ENCODE data around the gene MBNL1.

Gene MBNL1

DNA sequence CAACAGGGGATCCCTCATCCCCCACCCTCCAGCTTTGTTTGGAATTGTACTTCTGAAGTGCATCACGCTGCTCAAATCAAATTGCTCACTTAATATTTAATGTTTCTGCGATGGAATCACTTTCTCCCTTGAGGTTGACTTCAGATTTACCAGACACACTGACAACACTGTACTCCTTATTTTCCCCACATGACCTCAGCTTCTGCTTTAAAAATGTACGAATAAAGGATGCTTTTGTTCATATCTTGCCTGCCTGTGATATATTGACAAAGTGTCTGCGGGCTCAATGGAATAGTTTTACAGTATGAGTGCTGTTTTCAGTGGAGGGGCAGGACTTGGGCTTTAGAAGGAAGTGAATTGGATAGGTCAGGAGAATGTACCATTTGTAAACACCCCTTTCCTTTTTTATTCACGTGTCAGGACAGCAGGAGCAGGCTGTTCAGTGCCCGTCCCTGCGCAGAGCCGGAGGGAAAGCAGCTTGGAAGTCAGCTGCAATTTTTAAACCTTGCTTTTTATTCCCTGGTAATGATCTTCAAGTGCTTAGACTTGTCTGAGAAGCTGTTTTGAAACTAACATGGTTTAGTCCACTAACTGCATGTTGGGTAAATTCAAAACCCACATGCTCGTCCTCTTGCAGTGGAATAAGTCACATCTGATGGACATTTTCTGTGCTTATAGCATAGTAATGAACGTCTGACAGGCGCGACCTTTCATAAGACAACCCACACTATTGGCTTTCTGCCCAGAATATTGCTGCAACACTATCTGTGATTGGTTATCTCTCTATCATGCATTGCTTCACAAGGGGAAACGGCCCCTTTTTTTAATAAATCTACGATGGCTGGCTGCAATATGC, 29.9 kb downstream of the MBNL1 start:
- peak; percentile 84 for DNase-seq

DNA sequence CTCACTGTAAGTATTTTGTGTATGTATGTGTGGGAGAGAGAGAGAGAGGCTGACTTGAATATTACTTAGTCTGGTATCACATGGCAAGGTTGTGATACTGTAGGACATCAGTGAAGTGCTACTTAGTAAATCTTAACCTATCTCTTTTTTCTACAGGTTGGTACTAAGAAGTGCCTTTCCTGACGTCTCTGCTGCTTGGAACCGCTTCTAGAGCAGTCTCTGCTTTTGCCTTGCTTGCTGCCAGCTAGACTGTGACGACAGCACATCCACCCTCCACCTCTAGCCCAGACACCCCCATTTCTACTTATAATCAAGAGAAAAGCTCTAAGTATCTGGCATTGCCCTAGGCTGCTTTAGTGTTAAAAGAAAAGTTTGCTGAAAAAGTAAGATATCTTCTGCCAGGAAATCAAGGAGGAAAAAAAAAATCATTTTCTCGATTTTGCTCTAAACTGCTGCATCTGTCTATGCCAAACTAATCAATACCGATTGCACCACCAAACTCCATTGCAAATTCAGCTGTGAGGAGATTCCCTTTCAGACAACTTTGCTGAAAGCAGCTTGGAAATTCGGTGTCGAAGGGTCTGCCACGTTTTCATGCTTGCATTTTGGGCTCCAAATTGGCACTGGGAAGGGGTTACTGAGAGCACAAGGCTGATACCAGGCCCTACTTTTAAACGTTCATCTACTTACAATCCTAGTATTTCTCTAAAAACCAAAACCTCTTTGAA, 30.7 kb downstream of the MBNL1 start:
- no peak for DNase-seq

DNA sequence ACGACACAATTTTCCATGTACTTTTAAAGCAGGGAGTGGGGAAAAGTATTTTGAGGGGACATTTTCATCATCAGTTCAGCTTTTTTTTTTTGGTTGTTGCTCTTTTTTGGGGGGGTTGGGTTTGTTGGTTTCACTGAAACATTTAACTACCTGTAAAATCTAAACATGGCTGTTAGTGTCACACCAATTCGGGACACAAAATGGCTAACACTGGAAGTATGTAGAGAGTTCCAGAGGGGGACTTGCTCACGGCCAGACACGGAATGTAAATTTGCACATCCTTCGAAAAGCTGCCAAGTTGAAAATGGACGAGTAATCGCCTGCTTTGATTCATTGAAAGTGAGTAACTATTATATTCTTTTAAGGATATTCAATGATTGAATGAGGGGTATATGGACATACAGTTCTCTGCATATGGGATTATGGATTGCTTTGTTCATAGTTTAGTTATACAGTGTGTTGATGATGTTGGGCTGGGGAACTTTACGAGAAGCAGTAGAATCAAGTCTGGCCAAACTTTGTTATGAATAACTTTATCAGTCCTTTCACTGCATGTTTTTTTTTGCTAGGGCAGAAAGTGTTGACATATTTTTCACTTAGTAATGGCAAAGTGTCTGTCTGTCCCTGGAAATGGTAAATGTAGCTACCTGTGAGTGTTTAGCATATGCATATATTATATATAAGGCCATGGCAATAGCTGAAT, 31.5 kb downstream of the MBNL1 start:
- no peak for DNase-seq

DNA sequence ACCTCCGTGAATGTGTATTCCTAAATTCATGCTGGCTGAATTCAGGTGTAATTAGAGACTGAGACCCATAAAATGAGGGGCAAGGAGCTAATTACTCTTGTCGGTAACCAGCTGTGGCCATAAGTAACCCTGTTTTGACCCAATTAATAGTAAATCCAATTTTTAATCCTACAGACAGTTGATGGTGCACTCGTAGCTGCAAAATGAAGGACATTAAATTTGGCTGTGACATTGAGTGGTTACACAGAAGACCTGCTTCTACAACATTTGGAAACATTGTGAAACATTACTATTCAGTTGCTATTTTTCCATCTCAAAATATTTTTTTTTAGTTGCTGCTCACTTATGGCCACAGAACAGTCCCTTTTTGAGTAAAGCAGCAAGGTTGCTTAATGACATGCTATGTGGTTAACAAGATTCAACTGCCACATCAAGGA, 33.0 kb downstream of the MBNL1 start:
- DNase-seq, result no peak

DNA sequence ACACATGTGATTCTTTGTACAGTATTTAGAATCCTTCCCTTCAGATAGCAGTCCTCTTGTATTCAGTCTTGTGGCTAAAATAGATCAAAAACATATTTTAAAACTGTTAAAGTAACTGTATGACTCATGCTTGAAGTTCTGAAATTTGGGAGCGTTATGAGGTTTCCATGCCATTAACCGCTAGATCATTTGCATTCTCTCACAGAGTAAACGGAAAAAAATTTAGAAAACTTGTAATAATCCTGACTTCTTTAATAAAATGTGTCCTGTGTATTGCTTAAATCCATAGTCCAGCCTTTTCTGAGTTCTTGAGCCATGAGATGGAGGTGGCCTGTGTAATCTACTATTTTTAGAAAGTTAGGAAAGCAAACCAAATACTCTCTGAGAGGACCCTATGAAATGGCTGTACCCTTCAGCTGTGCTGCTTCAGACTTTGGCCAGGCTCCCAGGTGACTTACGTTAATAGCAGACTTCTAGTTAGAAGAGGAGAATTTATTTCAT, 33.8 kb downstream of the MBNL1 start:
- DNase-seq, result peak; percentile 94

DNA sequence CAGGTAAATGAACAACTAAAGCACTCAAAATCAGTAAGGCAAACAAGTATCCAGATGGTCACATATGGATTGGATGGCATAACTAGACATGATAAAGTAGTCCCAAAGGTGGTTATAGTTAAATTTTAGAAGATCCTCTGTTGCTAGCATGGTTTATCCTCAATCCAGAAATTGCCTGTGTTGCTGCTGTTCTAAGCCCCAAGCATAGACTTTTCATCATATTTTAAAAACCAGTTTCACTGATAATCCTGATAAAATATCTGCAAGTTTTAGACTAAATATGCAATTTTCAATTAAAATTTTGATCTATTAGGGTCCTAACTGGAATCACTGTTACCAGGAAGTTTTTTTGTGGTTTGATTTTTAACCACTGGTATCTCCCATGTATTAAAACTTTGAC, 35.4 kb downstream of the MBNL1 start:
- no peak for DNase-seq

DNA sequence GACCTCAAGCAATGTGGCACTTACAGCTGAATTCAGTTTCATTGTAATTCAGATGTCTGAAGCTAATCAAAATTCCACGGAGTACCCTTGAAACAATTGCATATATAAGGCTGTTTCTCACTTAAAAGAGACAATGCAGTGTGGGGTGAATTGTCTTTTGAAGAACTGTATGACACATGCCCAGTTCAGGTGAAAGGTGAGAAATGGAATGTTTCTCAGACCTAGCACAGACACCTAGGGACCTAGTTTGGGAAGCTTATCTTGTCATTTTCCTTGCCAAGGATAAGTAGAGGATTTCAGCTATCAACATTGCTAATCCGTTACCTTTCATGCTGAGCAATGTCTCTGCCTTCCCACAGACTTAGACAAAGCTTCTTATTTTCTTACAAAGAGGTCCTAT, 36.3 kb downstream of the MBNL1 start:
- DNase-seq, result no peak

DNA sequence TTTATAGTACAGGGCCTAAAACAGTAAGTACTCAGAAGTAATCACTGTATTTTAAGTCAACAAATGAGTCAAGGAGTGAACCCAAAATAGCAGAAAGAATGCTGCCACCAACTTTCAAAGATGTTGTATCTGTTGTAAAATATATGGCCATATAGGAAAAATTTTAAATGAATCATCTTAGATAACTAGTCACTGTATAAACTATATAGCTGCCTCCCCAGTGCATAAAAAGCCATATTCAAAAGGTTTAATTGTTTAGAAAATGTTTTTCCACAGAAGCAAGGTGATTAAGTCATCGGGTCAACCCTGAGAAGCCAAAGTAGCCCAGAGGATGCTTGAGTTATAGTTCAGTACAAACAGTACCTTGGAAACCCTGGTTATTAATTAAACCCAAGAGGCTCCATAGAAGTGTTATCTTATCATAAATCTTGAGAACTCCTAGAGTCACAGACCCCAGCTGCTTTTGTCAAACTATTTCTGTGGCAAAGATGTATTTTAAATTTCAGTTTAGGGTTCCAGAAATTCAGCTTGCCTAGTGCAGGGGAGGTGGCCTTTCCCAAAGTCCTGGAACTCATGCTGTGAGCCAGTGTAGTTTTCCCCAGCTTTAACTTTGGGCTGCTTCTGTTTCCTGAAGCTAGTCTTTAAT, 39.2 kb downstream of the MBNL1 start:
- peak; percentile 88 for DNase-seq

DNA sequence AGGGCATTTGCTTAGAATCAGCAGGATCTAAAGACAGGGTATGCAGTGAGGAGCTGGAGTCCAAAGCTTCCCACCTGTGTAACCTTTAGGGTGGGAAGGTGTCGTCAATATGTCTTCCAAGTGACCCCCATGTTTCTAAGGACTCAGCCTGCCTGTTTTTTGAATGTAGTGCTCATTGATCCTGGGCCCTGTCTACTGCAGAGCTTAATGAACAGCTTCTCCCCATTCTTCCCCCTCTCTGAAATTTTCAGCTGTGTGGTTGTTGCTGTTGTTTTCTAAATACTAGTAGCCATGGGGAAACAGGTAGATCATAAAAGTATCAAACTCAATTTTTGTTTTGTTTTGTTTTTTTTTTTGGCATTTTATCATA, 39.7 kb downstream of the MBNL1 start:
- no peak for DNase-seq

DNA sequence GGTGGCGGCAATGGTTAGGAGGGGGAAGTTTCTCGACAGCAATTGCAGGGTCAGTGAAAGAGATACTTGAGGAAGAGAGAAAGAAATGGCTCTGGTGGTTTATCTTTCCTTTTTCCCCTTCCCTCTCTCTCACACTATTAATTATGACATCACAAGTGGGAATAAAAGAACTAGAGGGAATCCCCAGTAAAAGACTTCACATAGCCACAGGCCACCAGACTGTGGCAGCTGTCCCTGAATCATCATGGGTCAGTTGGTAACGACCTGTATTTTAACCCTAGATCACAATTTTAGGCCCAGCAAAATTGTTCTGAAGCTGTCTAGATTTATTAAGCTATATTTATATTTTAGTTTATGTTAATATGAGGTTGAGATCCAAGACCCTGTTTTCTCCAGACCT, 40.3 kb downstream of the MBNL1 start:
- no peak for DNase-seq

DNA sequence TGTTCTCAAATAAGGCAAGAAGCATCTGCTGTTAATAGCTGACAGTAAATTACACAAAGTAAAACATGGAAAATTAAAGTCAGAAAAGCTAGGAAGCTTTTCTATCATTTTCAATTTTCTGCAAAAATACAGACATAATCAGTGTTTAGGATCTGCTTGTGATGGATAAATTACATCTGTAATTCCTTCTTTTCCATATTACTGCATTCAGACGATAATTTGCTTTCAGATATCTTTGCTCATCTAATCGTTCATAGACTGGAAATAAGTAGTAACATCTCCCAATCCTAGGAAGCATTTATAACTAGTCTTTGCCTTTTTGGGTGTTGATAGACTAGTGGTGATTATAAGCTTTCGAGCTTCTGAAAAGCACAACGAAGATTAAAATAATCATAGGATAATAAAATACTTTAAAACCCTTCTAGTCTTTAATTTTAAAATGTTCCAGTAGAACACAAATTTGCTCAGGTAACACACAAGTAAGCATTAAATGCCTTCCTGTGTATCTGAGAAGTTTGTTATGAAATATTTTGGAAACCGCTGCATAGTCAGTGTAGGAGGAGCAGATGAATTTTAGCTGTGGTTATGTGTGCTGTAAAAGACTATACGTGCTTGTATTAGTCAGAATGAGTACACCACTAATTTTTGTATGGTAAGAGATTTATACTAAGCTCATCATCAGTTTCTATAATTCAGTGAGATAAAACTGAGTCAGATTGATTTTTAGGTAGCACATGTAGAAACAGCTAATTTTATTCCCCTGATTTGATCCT, 41.0 kb downstream of the MBNL1 start:
- DNase-seq, result peak; percentile 64

DNA sequence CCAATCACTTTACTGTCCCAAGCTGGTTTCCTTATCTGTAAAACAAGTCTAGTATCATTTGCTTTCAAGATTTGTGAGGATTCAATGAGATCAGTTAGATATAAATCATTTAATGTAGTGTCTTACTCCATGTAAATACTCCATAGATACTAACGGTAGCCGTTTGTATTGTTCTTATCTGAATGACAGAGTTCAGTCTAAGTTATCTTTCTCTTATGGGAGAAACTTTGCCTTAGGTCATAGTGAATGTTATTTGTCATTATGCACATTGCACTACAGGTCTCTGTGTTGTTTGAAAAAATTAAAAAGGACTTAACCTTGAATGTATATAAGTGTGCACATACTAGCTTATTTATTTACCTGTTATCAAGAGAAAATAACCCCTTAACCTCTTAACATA, 44.7 kb downstream of the MBNL1 start:
- DNase-seq, result no peak

DNA sequence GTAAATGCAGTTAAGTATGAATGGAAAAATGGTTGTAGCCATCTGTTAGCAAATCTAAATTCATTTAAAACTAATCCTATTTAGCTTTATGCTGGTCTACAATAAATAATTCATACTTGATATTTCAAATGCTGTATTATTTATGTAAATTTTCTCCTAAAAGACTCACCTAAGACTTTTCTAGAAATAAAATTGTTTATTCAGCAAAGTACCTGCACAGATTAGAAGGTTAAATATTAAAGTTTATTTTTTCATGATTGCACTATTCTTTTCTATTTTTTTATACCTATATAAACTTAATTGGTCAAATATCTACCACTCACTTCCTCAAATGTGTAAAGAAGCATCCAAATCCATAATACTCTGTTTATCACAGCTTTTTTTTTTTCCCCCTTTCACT, 45.2 kb downstream of the MBNL1 start:
- DNase-seq, result no peak

DNA sequence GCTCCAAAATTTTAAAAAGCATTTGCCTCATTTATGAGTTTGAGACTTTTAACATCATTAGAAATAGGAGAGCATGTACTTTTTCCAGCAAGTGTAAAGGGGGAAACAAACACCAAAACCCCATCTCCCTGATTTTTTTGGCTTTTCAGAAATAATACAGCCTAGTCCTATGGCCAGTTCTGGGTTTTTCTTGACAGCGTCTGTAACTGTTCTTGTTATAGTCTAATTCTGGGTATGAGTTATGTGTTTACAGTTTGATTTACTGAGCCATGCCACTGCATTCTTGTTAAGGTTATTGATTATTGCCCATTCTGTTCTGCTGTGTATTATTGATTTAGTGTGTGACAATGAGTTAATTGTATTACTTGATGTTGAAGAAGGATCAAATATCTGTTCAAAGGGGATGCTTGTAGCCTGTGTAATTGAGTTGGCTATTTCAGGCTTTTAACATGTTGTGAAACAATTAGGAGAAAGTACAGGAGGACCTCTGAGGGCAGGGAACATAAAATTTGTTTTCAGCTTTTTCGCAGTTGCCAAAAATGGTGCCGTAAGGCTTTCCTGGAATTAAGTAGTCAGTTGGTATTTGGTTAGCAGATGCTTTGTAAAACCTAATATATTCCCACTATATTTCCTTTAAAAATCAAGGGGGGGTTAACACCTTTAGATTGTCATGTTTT, 46.1 kb downstream of the MBNL1 start:
- no peak for DNase-seq

DNA sequence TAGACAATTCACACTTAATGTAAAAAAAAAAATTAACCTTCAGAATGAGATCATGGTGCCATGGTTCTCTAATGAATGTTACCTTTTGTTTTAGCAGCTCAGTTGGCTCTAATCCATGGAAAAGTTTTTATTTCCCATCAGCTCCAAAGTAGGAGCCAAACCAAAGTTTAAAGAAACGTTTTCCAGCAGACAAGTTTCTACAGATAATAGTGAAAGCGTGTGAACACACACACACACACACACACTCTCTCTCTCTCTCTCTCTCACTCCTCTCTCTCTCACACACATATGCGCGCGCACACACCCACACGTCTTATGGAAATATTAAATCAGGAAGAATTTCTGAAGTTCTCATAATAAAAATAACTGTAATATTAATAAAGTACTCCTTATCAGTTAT, 46.9 kb downstream of the MBNL1 start:
- DNase-seq, result no peak

DNA sequence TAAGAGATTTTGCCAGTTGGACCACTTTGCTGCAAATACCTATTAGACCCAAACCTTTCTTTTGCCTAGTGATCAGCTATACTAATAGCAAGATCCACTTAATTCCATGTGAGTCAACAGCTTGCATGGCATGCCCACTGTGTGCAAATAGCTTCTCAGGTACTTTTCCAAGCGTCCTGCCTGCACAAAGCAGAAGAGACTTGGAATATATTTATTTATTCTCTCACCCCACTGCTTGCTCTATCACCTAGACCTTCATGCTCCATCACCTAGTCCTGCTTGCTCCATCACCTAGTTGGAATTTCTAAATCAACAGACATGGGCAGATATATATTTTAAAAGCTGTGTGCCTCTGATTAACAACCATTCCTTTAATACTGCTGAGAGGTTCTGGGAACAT, 47.6 kb downstream of the MBNL1 start:
- DNase-seq, result no peak

DNA sequence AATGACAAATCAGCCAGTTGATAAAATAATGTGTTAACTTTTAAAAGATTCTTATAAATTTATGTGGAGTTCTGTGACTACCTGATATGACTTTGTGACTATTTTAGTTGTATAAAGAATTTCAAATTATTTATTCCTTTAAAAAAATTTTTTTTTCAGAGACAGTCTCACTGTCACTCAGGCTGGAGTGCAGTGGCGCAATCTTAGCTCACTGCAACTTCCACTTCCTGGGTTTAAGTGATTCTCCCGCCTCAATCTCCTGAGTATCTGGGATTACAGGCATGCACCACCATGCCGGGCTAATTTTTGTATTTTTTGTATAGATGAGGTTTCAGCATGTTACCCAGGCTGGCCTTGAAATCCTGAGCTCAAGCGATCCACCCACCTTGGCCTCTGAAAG, 48.5 kb downstream of the MBNL1 start:
- DNase-seq, result no peak

DNA sequence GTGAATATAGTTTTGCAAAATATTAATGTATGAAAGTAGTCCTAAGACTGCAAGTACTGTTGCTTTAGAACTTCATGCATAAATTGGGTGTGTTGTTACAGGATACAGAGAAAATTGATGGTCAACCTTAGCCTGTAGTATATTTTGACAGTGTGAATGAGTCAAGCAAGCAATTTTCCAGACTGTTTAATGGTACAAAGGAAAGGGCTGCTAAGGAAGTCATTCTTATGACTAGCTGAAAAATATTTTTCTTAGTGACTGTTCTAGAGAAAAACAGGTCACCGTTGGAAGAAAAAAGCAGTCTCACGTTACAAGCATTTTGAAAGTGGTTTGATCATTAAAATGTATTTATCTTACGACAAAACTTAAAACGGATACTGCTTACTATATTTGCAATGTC, 49.2 kb downstream of the MBNL1 start:
- DNase-seq, result peak; percentile 89

DNA sequence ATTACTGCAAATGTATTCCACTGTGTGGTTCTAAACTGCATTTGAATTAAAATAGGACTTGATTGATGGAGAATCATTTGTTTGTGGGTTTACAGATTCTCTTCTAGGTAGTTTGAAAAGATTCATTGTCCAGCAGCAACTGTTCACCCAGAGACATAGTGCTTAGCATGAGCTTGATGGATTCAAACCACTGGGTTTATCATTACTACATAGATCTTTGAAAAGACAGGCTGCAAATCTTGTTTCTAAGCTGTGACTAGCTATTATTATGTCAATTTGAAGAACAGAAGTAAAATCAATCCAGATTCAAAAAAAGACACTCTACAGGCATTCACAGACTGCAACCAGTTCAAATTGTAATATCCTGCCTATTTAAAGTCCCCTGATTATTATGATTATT, 49.8 kb downstream of the MBNL1 start:
- no peak for DNase-seq

DNA sequence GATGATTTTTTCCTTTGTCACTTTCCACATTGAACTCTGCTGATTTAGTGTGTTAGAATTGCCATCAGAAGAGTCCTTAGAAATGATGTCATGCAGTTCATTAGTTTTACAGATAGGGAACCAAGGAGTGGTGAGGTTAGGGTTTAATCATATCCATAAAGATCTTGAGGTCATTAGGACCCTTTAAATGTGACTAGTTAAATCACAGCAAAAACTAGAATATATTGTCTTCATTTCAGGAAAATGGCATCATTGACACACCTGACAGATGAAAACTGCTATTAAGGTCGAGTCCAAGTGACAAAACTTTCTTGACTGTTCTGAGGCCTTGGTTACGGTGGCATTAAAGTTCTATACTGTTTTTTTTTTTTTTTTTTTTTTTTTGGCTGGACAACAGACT, 50.5 kb downstream of the MBNL1 start:
- DNase-seq, result no peak

DNA sequence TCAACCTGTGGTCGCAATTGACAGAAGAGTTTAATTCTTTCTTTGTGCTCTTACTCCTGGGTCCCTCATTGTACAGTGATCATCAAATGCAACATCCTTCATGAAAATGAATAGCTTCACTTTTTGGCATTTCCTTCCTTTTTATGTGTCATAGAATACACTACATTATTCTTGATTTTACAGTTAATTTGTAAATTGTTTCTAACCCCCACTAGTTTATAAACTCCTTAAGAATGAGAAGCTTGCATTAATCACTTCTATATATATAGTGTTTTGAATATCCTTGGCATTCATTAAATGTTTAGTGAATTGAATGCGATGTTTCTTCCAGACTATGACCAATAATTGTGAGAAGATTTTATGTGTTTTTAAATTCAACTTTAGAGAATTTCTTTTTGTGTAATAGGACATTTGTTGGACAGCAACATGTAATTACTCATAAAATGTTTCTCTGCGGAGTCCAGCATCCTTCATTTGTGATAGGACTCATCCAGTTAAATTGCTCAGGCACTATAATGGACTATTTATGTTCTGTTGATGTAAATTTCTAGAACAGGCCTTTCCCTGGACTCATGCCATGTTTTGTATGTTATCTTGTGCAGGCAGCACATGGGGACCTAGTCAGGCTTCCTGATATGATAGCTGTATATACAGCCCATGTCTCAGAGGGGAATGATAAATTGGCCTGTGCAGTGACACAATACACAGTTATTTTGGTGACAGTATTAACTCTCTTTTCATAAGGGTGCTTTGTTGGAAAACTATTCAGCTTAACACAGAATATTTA, 51.3 kb downstream of the MBNL1 start:
- peak; percentile 68 for DNase-seq
